ENCODE measurements around the gene ATRN. TPM values are rescaled to one million over a fixed set of nuclear protein-coding genes. Genes with fewer than 3 reads are reported as not detected.

ATRN gene
- total and polyA plus RNA-seq, 2 donors (not counting 3 experiments of a cell fraction or from before 2014, with no cell fraction given) = 32.3 to 33.1 TPM

DNA sequence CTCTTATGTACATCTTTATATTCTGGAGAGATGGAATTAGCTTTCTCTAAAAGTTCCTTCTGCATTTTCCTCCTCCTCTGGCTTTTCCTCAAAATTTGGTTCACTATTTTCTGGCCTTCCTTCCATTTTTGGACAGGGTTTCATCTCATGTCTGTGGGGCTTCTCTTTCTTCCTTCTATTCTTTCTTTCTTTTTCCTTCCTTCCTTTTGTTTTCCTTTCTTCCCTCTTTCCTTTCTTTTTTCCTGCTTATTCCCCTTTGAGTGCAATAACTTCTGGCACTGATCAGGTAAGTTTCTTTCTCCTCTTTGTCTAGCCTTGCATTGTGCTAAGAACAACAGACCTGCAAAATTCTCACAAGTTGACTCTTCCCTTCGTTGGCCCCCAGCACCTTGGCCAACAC lies 5.5 kb upstream of the ATRN start:
- dilution Hi-C loops (cut with MboI; ENCODE audit: extremely low pct_ligation_motif_present, low sequenced_read_pairs) = no loop called here
- BruUV-seq (replicated peaks) = no TSS peak
- Histone ChIP-seq H3K27me3 (ENCODE audit: control insufficient read depth in 2 of 2, insufficient read depth in 2 of 2, low read length in 2 of 2) (peaks cover 15 to 32% of the 10 kb centered on the region in 2 experiments), H3K4me3 (replicated peaks in 1 of 3; ENCODE audit: insufficient read depth in 1 of 3, low read depth in 1 of 3, low read length in 3 of 3) (no peak overlapping the region), H3K9ac (replicated peaks; ENCODE audit: extremely low read depth, insufficient read depth, low read length) (no peak overlapping the region), H3K27ac (ENCODE audit: insufficient read depth, low read depth, low read length) (no peak overlapping the region), H3K9me3 (replicated peaks; ENCODE audit: control insufficient read depth, insufficient read depth, low read length) (no peaks in the 10 kb centered on the region), H2AFZ (ENCODE audit: low read depth, low read length) (no peak overlapping the region), H4K20me1 (replicated peaks; ENCODE audit: control insufficient read depth, extremely low read depth, insufficient read depth, low read length) (no peaks in the 10 kb centered on the region), H3K4me1 (ENCODE audit: control insufficient read depth, extremely low read depth, insufficient read depth, low read length) (peaks cover 2% of the 10 kb centered on the region), H3K9me1 (replicated peaks; ENCODE audit: control insufficient read depth, extremely low read depth, insufficient read depth, low read length) (no peaks in the 10 kb centered on the region), H3K79me2 (ENCODE audit: control insufficient read depth, insufficient read depth, low read length) (no peaks in the 10 kb centered on the region), H3K4me2 (ENCODE audit: insufficient read depth, low read length) (no peak overlapping the region), H3K36me3 (ENCODE audit: control insufficient read depth in 2 of 2, extremely low read depth in 1 of 2, insufficient read depth in 2 of 2, low read length in 2 of 2) (no peaks in the 10 kb centered on the region)
- FAIRE-seq = no peak
- intact Hi-C loops (cut with micrococcal nuclease) = no loop called here
- ChIA-PET POLR2A (no interaction called here), CTCF (no interaction called here)
- TF ChIP-seq MAX (IDR thresholded peaks at IDR 0.05; ENCODE audit: insufficient read depth, insufficient read length) (no peak), EZH2 (IDR thresholded peaks at IDR 0.05; ENCODE audit: borderline replicate concordance, low read depth, low read length, severe bottlenecking) (no peak), CTCF (IDR thresholded peaks at IDR 0.05; ENCODE audit: extremely low read depth in 1 of 2, insufficient read depth in 1 of 2, low read depth in 1 of 2, low read length in 2 of 2) (no peak), FOS (IDR thresholded peaks at IDR 0.05; ENCODE audit: borderline replicate concordance, insufficient read depth, low read length) (no peak), POLR2AphosphoS5 (IDR thresholded peaks at IDR 0.05; ENCODE audit: insufficient read depth, low read depth, low read length) (no peak), MYC (IDR thresholded peaks at IDR 0.05; ENCODE audit: low read depth, low read length) (no peak), POLR2A (IDR thresholded peaks at IDR 0.05; ENCODE audit: low read depth, low read length) (no peak)
- no peak for DNase-seq (ENCODE audit: low read depth, low spot score)
